ENCODE measurements around the gene TENM3.

Gene TENM3

DNA sequence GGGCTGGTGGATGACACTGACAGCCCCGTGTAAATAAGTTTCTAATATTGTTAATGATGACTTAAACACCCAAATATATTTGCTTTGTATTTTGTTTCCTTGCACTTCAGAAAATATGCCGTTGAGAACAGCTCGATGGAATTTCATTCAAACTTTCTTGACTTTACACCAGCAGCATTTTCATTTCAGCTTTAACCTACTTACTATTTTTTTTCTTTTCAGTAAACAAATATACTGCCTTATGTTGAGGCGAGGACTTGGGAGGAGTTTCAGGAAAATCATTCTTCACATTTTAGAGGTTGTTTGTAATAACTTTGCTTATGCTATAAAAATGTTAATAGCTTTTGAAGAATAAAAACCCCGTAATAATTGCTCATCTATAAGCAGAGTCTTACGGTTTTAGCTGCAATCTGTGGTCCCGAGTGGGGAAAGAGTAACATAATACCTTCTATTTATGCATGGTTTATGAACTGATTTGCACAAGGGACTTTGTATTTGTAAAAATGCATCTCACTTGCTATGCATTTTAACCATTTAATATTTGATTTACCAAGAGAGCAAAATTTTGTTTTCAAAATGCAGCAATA, 14.1 kb upstream of the TENM3 start:
- WGBS (ENCODE audit: extremely low coverage, insufficient coverage, low lambda C conversion rate) = no CpG with 5 or more reads among the region's 7 CpGs
- Histone ChIP-seq H3K27me3 (ENCODE audit: insufficient read depth, low read length, poor library complexity) (no peaks in the 10 kb centered on the region), H4K8ac (ENCODE audit: low read depth, low read length) (no peak overlapping the region), H3K4me2 (ENCODE audit: low read length) (no peak overlapping the region), H3K27ac (ENCODE audit: low read depth, low read length) (no peak overlapping the region), H2BK5ac (ENCODE audit: low read length) (no peak overlapping the region), H3K4ac (ENCODE audit: low read depth, low read length) (no peak overlapping the region), H2BK120ac (ENCODE audit: low read depth, low read length) (no peak overlapping the region), H3K36me3 (ENCODE audit: control insufficient read depth, insufficient read depth, low read length) (no peaks in the 10 kb centered on the region), H3K56ac (ENCODE audit: low read length) (no peak overlapping the region), H3K4me3 (ENCODE audit: low read length) (no peak overlapping the region), H2AK5ac (ENCODE audit: low read length) (no peak overlapping the region), H3K79me1 (ENCODE audit: low read length) (peaks cover 6% of the 10 kb centered on the region), H2BK15ac (replicated peaks; ENCODE audit: low read depth) (no peak overlapping the region), H3K4me1 (ENCODE audit: control insufficient read depth, low read depth, low read length) (no peaks in the 10 kb centered on the region), H3K79me2 (ENCODE audit: control insufficient read depth, insufficient read depth, low read length) (no peaks in the 10 kb centered on the region), H4K5ac (ENCODE audit: low read length) (no peak overlapping the region), H3K18ac (ENCODE audit: low read length) (no peak overlapping the region), H3K23ac (ENCODE audit: low read length) (no peak overlapping the region), H3K9ac (ENCODE audit: low read length) (no peak overlapping the region)
- DNase-seq = no peak

DNA sequence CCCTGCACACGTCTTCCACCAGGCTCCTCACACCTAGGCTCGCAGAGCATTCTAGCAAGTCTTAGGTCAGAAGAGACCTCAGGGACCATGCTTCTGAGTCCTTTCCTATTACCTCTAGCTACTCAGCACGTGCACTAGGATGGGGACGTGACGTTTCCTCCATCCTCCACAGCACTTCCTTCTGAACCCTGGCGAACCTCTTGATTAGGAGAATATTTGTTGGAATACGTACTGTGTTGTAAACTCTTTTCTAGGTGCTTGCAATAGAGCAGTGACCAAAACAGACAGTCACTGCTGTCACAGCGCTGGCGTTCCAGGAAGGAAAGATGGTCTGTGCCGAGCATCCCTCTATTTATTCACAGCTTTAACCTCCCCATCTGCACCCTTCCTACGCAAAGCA, 12.9 kb upstream of the TENM3 start:
- Histone ChIP-seq H3K4me3 (ENCODE audit: low read length) (no peak overlapping the region), H4K5ac (ENCODE audit: low read length) (no peak overlapping the region), H3K4me2 (ENCODE audit: low read length) (no peak overlapping the region), H3K4ac (ENCODE audit: low read depth, low read length) (no peak overlapping the region), H3K79me1 (ENCODE audit: low read length) (peaks cover 6% of the 10 kb centered on the region), H2BK120ac (ENCODE audit: low read depth, low read length) (no peak overlapping the region), H2BK5ac (ENCODE audit: low read length) (no peak overlapping the region), H3K4me1 (ENCODE audit: control insufficient read depth, low read depth, low read length) (no peaks in the 10 kb centered on the region), H2AK5ac (ENCODE audit: low read length) (no peak overlapping the region), H2BK15ac (replicated peaks; ENCODE audit: low read depth) (no peak overlapping the region), H3K36me3 (ENCODE audit: control insufficient read depth, insufficient read depth, low read length) (no peaks in the 10 kb centered on the region), H3K79me2 (ENCODE audit: control insufficient read depth, insufficient read depth, low read length) (no peaks in the 10 kb centered on the region), H4K8ac (ENCODE audit: low read depth, low read length) (no peak overlapping the region), H3K56ac (ENCODE audit: low read length) (no peak overlapping the region), H3K9ac (ENCODE audit: low read length) (no peak overlapping the region), H3K27me3 (ENCODE audit: insufficient read depth, low read length, poor library complexity) (no peaks in the 10 kb centered on the region), H3K18ac (ENCODE audit: low read length) (no peak overlapping the region), H3K27ac (ENCODE audit: low read depth, low read length) (no peak overlapping the region), H3K23ac (ENCODE audit: low read length) (no peak overlapping the region)
- DNase-seq = no peak
- no CpG with 5 or more reads among the region's 11 CpGs for WGBS (ENCODE audit: extremely low coverage, insufficient coverage, low lambda C conversion rate)

DNA sequence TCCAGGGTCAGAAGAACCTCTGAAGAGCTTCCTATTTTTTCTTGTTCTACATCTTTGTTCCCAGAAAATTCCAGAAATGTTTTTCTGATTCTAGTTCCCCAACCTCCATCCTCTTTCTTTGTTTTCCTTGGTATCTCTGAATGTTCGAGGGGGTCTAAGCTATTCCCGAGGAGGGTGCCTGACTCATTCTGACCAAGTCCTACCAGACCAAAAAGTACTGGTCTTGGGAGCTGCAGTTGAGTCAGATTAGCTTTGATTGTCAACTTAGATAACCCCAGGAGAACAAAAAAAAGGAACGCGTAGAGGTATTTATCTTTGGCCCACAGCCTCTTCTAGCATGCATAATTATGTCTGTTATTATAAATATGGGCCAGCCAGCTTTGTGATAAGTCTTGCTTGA, 12.1 kb upstream of the TENM3 start:
- Histone ChIP-seq H3K23ac (ENCODE audit: low read length) (no peak overlapping the region), H2BK5ac (ENCODE audit: low read length) (no peak overlapping the region), H3K4me2 (ENCODE audit: low read length) (no peak overlapping the region), H4K8ac (ENCODE audit: low read depth, low read length) (no peak overlapping the region), H3K79me2 (ENCODE audit: control insufficient read depth, insufficient read depth, low read length) (peaks cover 2% of the 10 kb centered on the region), H3K27ac (ENCODE audit: low read depth, low read length) (no peak overlapping the region), H3K4me1 (ENCODE audit: control insufficient read depth, low read depth, low read length) (no peaks in the 10 kb centered on the region), H3K79me1 (ENCODE audit: low read length) (peaks cover 4% of the 10 kb centered on the region), H3K18ac (ENCODE audit: low read length) (no peak overlapping the region), H3K9ac (ENCODE audit: low read length) (no peak overlapping the region), H3K4ac (ENCODE audit: low read depth, low read length) (no peak overlapping the region), H2BK15ac (replicated peaks; ENCODE audit: low read depth) (no peak overlapping the region), H2AK5ac (ENCODE audit: low read length) (no peak overlapping the region), H3K4me3 (ENCODE audit: low read length) (no peak overlapping the region), H3K27me3 (ENCODE audit: insufficient read depth, low read length, poor library complexity) (no peaks in the 10 kb centered on the region), H4K5ac (ENCODE audit: low read length) (no peak overlapping the region), H3K56ac (ENCODE audit: low read length) (no peak overlapping the region), H2BK120ac (ENCODE audit: low read depth, low read length) (no peak overlapping the region), H3K36me3 (ENCODE audit: control insufficient read depth, insufficient read depth, low read length) (no peaks in the 10 kb centered on the region)
- no peak for DNase-seq
- WGBS (ENCODE audit: extremely low coverage, insufficient coverage, low lambda C conversion rate) = no CpG with 5 or more reads among the region's 4 CpGs

DNA sequence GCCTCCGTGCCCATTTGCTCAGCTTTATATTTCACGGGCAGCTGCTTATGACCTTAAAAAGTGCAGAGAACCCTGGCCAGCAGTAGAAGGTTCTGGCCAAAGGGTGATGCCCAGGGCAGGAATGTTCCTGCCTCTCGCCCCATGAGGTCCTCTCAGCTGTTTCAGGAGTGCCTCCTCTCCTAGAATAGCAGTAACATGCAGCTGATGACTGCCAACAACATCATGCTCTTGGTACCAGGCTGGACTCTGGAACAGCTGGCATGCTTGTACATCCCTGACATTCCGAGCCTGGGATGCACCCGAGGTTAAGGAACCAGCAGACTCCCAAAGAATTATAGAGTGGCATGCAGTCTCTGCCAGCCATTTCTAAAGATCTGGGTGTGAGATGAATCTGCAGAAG, 11.7 kb upstream of the TENM3 start:
- Histone ChIP-seq H3K4ac (ENCODE audit: low read depth, low read length) (no peak overlapping the region), H2AK5ac (ENCODE audit: low read length) (no peak overlapping the region), H3K27ac (ENCODE audit: low read depth, low read length) (no peak overlapping the region), H4K8ac (ENCODE audit: low read depth, low read length) (no peak overlapping the region), H3K9ac (ENCODE audit: low read length) (no peak overlapping the region), H3K4me1 (ENCODE audit: control insufficient read depth, low read depth, low read length) (no peaks in the 10 kb centered on the region), H3K79me1 (ENCODE audit: low read length) (peaks cover 4% of the 10 kb centered on the region), H3K27me3 (ENCODE audit: insufficient read depth, low read length, poor library complexity) (no peaks in the 10 kb centered on the region), H2BK15ac (replicated peaks; ENCODE audit: low read depth) (no peak overlapping the region), H3K4me3 (ENCODE audit: low read length) (no peak overlapping the region), H3K23ac (ENCODE audit: low read length) (no peak overlapping the region), H2BK5ac (ENCODE audit: low read length) (no peak overlapping the region), H4K5ac (ENCODE audit: low read length) (no peak overlapping the region), H3K56ac (ENCODE audit: low read length) (no peak overlapping the region), H3K79me2 (ENCODE audit: control insufficient read depth, insufficient read depth, low read length) (peaks cover 2% of the 10 kb centered on the region), H3K4me2 (ENCODE audit: low read length) (no peak overlapping the region), H3K18ac (ENCODE audit: low read length) (no peak overlapping the region), H3K36me3 (ENCODE audit: control insufficient read depth, insufficient read depth, low read length) (no peaks in the 10 kb centered on the region), H2BK120ac (ENCODE audit: low read depth, low read length) (no peak overlapping the region)
- DNase-seq = no peak
- WGBS (ENCODE audit: extremely low coverage, insufficient coverage, low lambda C conversion rate) = no CpG with 5 or more reads among the region's 5 CpGs

DNA sequence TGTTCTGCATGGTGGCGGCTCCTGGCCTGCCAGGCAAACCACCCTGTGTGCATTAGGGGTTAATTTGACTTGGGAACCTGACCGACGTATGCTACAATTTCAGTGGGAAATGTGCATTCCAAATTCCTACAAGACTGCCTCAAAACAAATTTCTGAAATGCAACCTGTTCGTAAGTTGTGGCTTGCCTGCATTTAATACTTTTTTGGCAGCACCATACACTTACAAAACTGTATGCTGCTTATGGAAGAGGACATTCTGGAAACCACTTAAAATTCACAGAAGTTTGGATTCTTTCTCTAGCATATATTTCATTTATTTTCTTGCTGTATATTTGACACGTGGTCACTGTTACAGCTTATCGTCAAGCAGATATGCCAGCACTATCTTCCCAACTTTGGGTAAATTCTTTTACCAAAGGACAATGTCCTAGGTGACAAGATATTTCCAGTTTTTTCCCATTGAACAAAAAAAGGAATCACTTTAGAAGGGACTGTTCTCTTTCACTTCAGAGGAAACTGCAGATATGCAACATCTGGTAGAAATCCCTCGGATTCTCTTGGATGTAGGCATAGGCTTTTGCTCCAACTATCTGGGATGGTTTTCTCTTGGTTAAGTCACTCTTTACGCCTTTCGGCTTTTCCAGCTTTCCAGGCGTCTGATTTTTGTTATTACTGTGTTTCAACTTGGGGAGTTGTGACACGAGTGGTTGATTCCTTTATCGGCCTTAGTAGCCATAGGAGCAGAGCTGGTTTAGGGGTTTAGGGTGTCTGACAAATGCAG, 9.7 kb upstream of the TENM3 start:
- Histone ChIP-seq H3K79me2 (ENCODE audit: control insufficient read depth, insufficient read depth, low read length) (peaks cover 2% of the 10 kb centered on the region), H3K23ac (ENCODE audit: low read length) (no peak overlapping the region), H2BK120ac (ENCODE audit: low read depth, low read length) (no peak overlapping the region), H3K36me3 (ENCODE audit: control insufficient read depth, insufficient read depth, low read length) (no peaks in the 10 kb centered on the region), H3K27me3 (ENCODE audit: insufficient read depth, low read length, poor library complexity) (no peaks in the 10 kb centered on the region), H4K8ac (ENCODE audit: low read depth, low read length) (no peak overlapping the region), H3K18ac (ENCODE audit: low read length) (no peak overlapping the region), H3K4me3 (ENCODE audit: low read length) (no peak overlapping the region), H3K79me1 (ENCODE audit: low read length) (peaks cover 4% of the 10 kb centered on the region), H3K56ac (ENCODE audit: low read length) (no peak overlapping the region), H4K5ac (ENCODE audit: low read length) (no peak overlapping the region), H3K4me1 (ENCODE audit: control insufficient read depth, low read depth, low read length) (peaks cover 4% of the 10 kb centered on the region), H3K4ac (ENCODE audit: low read depth, low read length) (no peak overlapping the region), H3K27ac (ENCODE audit: low read depth, low read length) (no peak overlapping the region), H2BK5ac (ENCODE audit: low read length) (no peak overlapping the region), H2BK15ac (replicated peaks; ENCODE audit: low read depth) (no peak overlapping the region), H3K4me2 (ENCODE audit: low read length) (no peak overlapping the region), H2AK5ac (ENCODE audit: low read length) (no peak overlapping the region), H3K9ac (ENCODE audit: low read length) (no peak overlapping the region)
- DNase-seq = no peak
- WGBS (ENCODE audit: extremely low coverage, insufficient coverage, low lambda C conversion rate) = no CpG with 5 or more reads among the region's 12 CpGs

All from mesendoderm (in vitro differentiated cells).